ENCODE results near the gene AP1S3. TPM values are rescaled to one million over a fixed set of nuclear protein-coding genes. Genes with fewer than 3 reads are reported as not detected.

AP1S3 gene
- total RNA-seq, 2 experiments from 2014 or later, result 8.8 to 10.1 TPM

DNA sequence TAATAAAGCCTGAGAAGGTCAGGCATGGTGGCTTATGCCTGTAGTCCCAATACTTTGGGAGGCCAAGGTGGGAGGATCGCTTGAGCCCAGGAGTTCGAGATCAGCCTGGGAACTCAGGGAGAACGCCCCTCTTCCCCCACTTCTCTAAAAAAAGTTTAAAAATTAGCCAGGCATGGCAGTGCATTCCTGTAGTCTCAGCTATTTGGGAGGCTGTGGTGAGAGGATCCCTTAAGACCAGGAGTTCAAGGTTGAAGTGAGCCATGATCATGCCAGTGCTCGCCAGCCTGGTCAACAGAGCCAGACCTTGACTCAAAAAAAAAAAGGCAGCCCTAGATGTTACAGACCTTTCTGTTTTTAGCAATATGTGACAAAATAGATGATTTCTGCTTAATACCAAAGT, 83.4 kb downstream of the AP1S3 start:
- intact Hi-C loops (cut with DNase I, micrococcal nuclease), result no loop called here
- ATAC-seq, result no peak
- H3K27me3 Mint-ChIP-seq, result peaks cover 11% of the 10 kb centered on the region
- no peaks in the 10 kb centered on the region for H3K36me3 Mint-ChIP-seq (ENCODE audit: low read depth)
- DNase-seq, result no peak
- H3K4me1 Mint-ChIP-seq, result no peaks in the 10 kb centered on the region
- H3K4me3 Mint-ChIP-seq, result no peak overlapping the region
- ChIA-PET POLR2A (no interaction called here), CTCF (interaction anchor here (0.6 kb wide), 1 partner anchor 147 kb away, joined by 3 read pairs; no protein-coding TSS in a partner anchor)
- no peak overlapping the region for H3K27ac Mint-ChIP-seq
- H3K9me3 Mint-ChIP-seq (ENCODE audit: low read depth), result no peaks in the 10 kb centered on the region

DNA sequence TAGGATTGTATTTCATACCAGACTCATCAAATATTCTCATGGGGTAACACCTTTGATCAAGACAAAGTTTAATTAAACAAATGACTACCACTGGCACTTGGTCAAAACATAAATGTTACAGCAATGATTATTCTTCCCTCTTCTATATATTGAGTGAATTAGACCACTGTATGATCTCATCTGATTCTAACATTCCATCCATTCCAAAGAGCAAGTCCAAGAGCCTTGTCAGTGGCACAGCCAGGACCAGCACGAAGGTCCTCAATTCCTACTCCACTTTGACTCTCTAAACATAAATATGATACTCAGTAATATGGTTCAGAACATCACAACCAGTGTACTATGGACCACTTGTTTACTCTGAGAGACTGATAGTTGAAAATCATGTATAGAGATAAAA, 86.4 kb downstream of the AP1S3 start:
- no peaks in the 10 kb centered on the region for H3K4me1 Mint-ChIP-seq
- intact Hi-C loops (cut with DNase I, micrococcal nuclease), result no loop called here
- H3K27me3 Mint-ChIP-seq, result peaks cover 11% of the 10 kb centered on the region
- no peak overlapping the region for H3K27ac Mint-ChIP-seq
- POLR2A ChIA-PET, result no interaction called here
- no peaks in the 10 kb centered on the region for H3K9me3 Mint-ChIP-seq (ENCODE audit: low read depth)
- no peak overlapping the region for H3K4me3 Mint-ChIP-seq
- DNase-seq (no peak), ATAC-seq (no peak)
- CTCF ChIA-PET, result no interaction called here
- H3K36me3 Mint-ChIP-seq (ENCODE audit: low read depth), result no peaks in the 10 kb centered on the region

DNA sequence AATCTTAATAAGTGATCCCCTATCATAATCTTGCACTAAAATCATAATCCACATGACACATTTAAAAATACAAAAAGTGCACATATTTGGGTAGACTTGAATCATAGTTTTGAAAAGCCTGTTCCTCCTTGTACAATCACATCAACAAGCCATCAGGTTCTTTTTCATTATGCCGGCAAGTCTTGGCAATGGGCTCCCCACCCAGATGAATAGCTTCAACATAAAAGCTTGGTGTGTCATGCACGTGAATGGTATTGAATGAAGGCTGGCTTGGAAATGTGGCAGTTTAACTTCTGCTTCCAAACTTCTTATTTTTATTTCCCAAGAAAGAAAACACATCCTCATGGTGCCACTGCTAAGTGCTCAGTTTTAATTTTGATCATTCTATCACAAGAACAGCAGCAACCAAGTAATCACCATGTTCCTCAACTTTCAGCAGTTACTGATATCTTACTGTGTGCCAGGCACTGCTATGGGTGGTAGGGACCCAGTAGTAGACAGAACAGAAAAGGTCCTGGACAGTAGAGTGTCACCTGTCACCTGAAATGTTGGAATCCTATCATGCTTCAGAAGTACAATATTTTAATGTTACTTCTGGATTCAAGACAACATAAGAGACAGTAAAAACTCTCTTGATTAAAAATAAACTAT, 89.9 kb downstream of the AP1S3 start:
- peaks cover 14% of the 10 kb centered on the region for H3K27me3 Mint-ChIP-seq
- DNase-seq, result no peak
- no peak for ATAC-seq
- no peak overlapping the region for H3K4me3 Mint-ChIP-seq
- POLR2A ChIA-PET, result no interaction called here
- H3K4me1 Mint-ChIP-seq, result no peaks in the 10 kb centered on the region
- H3K36me3 Mint-ChIP-seq (ENCODE audit: low read depth), result no peaks in the 10 kb centered on the region
- intact Hi-C loops (cut with DNase I, micrococcal nuclease), result no loop called here
- CTCF ChIA-PET, result no interaction called here
- no peaks in the 10 kb centered on the region for H3K9me3 Mint-ChIP-seq (ENCODE audit: low read depth)
- H3K27ac Mint-ChIP-seq, result no peak overlapping the region

DNA sequence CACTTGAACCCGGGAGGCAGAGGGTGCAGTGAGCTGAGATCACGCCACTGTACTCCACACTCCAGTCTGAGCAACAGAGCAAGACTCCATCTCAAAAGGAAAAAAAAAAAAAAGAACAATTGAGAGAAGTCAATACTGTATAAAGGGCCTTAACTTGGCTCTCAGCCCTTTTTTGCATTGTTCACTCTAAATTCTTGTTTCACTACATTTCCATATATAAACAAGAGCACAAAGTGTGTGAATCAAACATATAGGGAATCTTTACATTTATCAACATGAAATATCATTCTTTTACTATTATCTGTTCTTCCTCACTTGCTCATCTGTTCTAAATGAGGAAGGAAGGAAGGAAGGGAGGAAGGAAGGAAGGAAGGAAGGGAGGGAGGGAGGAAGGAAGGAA, 90.8 kb downstream of the AP1S3 start:
- no peaks in the 10 kb centered on the region for H3K36me3 Mint-ChIP-seq (ENCODE audit: low read depth)
- no peaks in the 10 kb centered on the region for H3K4me1 Mint-ChIP-seq
- no peaks in the 10 kb centered on the region for H3K9me3 Mint-ChIP-seq (ENCODE audit: low read depth)
- intact Hi-C loops (cut with DNase I, micrococcal nuclease), result no loop called here
- no peak overlapping the region for H3K27ac Mint-ChIP-seq
- H3K4me3 Mint-ChIP-seq, result no peak overlapping the region
- CTCF ChIA-PET, result no interaction called here
- DNase-seq (no peak), ATAC-seq (no peak)
- peaks cover 14% of the 10 kb centered on the region for H3K27me3 Mint-ChIP-seq
- POLR2A ChIA-PET, result no interaction called here

DNA sequence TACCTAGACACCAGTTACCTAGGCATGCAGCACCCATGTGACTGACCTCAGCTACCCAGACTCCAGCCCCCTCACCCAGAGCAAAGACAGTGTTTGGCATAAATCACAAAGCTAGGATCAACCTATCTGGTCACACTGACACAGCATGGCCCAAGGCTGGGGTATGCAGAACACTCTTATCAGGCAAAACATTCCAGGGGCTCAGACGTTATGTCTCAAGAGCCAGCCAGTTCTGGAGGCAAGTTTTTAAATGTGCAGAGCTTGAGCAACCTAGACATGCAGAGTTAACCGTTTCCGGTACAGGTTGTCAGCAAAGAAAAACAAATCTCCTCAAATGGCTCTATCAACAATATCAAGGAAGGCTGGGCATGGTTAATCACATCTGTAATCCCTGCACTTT, 92.8 kb downstream of the AP1S3 start:
- ATAC-seq, result no peak
- CTCF ChIA-PET, result interaction anchor here (1.2 kb wide), 1 partner anchor 17 kb away, joined by 3 read pairs; no protein-coding TSS in a partner anchor
- H3K4me3 Mint-ChIP-seq, result no peak overlapping the region
- DNase-seq, result no peak
- intact Hi-C loops (cut with DNase I, micrococcal nuclease), result no loop called here
- no peaks in the 10 kb centered on the region for H3K9me3 Mint-ChIP-seq (ENCODE audit: low read depth)
- no peaks in the 10 kb centered on the region for H3K4me1 Mint-ChIP-seq
- H3K27me3 Mint-ChIP-seq, result peaks cover 9% of the 10 kb centered on the region
- H3K36me3 Mint-ChIP-seq (ENCODE audit: low read depth), result no peaks in the 10 kb centered on the region
- POLR2A ChIA-PET, result no interaction called here
- no peak overlapping the region for H3K27ac Mint-ChIP-seq

- CTCF ChIA-PET, result interaction anchor here (0.6 to 2.2 kb wide), 2 partner anchors 13 to 581 kb away, joined by 3 to 8 read pairs; no protein-coding TSS in a partner anchor
Measured at GRCh38 chr2:223740679-223741078, 96.7 kb downstream of the AP1S3 start.

GRCh38 chr2:223737207-223737606, 100.2 kb downstream of the AP1S3 start:
- no peak overlapping the region for H3K27ac Mint-ChIP-seq
- intact Hi-C loops (cut with DNase I, micrococcal nuclease), result no loop called here
- DNase-seq (no peak), ATAC-seq (no peak)
- H3K9me3 Mint-ChIP-seq (ENCODE audit: low read depth), result peaks cover 3% of the 10 kb centered on the region
- no peak overlapping the region for H3K4me3 Mint-ChIP-seq
- no peaks in the 10 kb centered on the region for H3K4me1 Mint-ChIP-seq
- POLR2A ChIA-PET, result no interaction called here
- no peaks in the 10 kb centered on the region for H3K36me3 Mint-ChIP-seq (ENCODE audit: low read depth)
- CTCF ChIA-PET, result interaction anchor here (0.6 to 1.1 kb wide), 3 partner anchors 8 to 454 kb away, joined by 3 to 4 read pairs (median 3); no protein-coding TSS in a partner anchor
- peaks cover 3% of the 10 kb centered on the region for H3K27me3 Mint-ChIP-seq

More at GRCh38 chr2:223740679-223741078, 96.7 kb downstream of the AP1S3 start:
- no peak for ATAC-seq
- DNase-seq, result no peak
- Mint-ChIP-seq H3K4me1 (no peaks in the 10 kb centered on the region), H3K27ac (no peak overlapping the region), H3K9me3 (ENCODE audit: low read depth) (no peaks in the 10 kb centered on the region), H3K27me3 (peaks cover 6% of the 10 kb centered on the region), H3K36me3 (ENCODE audit: low read depth) (no peaks in the 10 kb centered on the region), H3K4me3 (no peak overlapping the region)
- POLR2A ChIA-PET, result no interaction called here
- intact Hi-C loops (cut with DNase I, micrococcal nuclease), result no loop called here

- Mint-ChIP-seq H3K4me1 (no peaks in the 10 kb centered on the region), H3K4me3 (no peak overlapping the region), H3K27ac (no peak overlapping the region), H3K27me3 (peaks cover 3% of the 10 kb centered on the region), H3K9me3 (ENCODE audit: low read depth) (peaks cover 3% of the 10 kb centered on the region), H3K36me3 (ENCODE audit: low read depth) (no peaks in the 10 kb centered on the region)
- no peak for ATAC-seq
- DNase-seq, result no peak
- intact Hi-C loops (cut with DNase I, micrococcal nuclease), result no loop called here
- ChIA-PET CTCF (no interaction called here), POLR2A (no interaction called here)
Measured at GRCh38 chr2:223736488-223736887, 100.9 kb downstream of the AP1S3 start.

DNA sequence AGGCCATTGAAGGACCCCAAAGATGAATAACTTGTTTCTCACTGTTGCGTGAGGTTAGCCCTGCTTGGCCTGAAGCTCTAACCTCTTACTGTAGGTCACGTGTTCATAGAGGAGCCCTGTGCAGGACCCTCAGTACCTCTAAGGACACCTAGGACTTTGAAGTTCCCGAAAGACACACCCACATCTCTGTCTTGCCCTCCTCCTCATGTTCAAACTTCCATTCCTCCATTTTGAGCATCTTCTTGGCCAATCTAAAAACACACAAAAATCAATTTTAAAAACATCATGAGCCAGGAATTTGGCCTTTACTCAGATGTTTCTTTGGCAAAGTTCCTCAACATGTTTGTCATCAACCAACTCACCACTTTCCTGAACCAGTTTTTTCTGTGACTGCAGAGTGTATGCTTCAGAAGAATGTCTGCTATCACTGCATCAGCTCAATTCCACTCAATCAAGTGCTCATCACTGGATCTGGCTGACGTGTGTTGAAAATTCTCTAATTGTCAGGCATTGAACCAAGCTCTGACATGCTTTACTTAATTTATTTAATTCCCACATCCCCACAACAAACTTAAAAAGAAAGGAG, 101.6 kb downstream of the AP1S3 start:
- ChIA-PET CTCF (no interaction called here), POLR2A (no interaction called here)
- H3K9me3 Mint-ChIP-seq (ENCODE audit: low read depth), result peaks cover 3% of the 10 kb centered on the region
- no peak for DNase-seq
- intact Hi-C loops (cut with DNase I, micrococcal nuclease), result no loop called here
- no peaks in the 10 kb centered on the region for H3K36me3 Mint-ChIP-seq (ENCODE audit: low read depth)
- peaks cover 3% of the 10 kb centered on the region for H3K27me3 Mint-ChIP-seq
- H3K4me1 Mint-ChIP-seq, result no peaks in the 10 kb centered on the region
- H3K27ac Mint-ChIP-seq, result no peak overlapping the region
- no peak overlapping the region for H3K4me3 Mint-ChIP-seq
- no peak for ATAC-seq

DNA sequence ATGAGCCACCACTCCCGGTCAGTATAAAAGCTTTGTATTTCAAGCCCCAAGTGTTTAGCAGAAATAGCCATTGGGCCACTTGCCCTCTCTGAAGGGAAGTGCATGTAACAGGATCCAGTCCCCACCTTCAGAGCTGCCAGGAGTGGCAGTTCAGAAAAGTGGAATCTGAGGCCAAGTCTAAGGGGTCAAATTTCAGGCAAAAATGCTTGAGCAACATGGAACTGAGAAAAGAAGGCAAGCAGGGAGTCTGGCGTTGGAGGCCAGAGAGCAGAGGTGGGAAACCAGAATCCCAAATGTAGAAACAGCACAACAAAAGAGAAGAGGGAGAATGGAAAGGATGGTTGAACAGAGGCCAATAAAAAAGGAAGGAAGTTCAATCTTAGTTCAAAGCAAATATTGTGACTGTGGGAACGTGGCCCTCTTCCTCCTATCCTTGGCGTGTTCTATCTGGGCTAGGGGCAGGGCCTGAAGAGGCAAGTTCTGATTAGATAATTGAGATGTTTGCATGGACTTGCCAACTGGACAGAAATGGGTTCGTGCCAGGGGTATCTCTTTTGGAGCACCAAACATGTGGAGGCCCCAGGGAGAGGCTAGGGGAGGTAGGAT, 102.2 kb downstream of the AP1S3 start:
- intact Hi-C loops (cut with DNase I, micrococcal nuclease), result no loop called here
- POLR2A ChIA-PET, result no interaction called here
- peaks cover 3% of the 10 kb centered on the region for H3K27me3 Mint-ChIP-seq
- H3K36me3 Mint-ChIP-seq (ENCODE audit: low read depth), result no peaks in the 10 kb centered on the region
- H3K27ac Mint-ChIP-seq, result no peak overlapping the region
- ATAC-seq (no peak), DNase-seq (no peak)
- CTCF ChIA-PET, result no interaction called here
- no peaks in the 10 kb centered on the region for H3K4me1 Mint-ChIP-seq
- H3K9me3 Mint-ChIP-seq (ENCODE audit: low read depth), result peaks cover 3% of the 10 kb centered on the region
- H3K4me3 Mint-ChIP-seq, result no peak overlapping the region

DNA sequence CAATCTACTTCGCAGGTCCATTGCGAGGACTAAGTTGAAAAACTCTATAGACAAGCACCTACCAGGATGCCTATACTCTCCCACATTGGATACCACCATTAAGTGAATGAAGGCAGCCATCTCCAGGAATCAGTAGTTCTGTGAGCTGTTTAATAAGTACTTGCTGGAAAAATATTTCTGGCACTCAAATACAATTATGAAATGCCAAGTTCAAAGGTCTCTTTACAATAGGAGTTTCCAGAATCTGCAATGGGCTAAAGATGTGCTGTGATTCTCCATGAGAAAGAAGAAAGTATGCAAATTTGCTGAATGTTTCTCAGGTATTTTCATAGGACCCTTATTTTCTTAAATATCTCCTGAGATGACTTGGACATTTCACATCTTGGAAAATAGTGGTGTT, 103.0 kb downstream of the AP1S3 start:
- no peaks in the 10 kb centered on the region for H3K4me1 Mint-ChIP-seq
- no peak overlapping the region for H3K4me3 Mint-ChIP-seq
- DNase-seq, result no peak
- H3K36me3 Mint-ChIP-seq (ENCODE audit: low read depth), result no peaks in the 10 kb centered on the region
- no peak for ATAC-seq
- H3K9me3 Mint-ChIP-seq (ENCODE audit: low read depth), result peaks cover 3% of the 10 kb centered on the region
- H3K27ac Mint-ChIP-seq, result no peak overlapping the region
- POLR2A ChIA-PET, result no interaction called here
- intact Hi-C loops (cut with DNase I, micrococcal nuclease), result no loop called here
- CTCF ChIA-PET, result no interaction called here
- H3K27me3 Mint-ChIP-seq, result no peaks in the 10 kb centered on the region

GRCh38 chr2:223732346-223732745, 105.0 kb downstream of the AP1S3 start:
- Mint-ChIP-seq H3K9me3 (ENCODE audit: low read depth) (peaks cover 3% of the 10 kb centered on the region), H3K27me3 (no peaks in the 10 kb centered on the region), H3K36me3 (ENCODE audit: low read depth) (no peaks in the 10 kb centered on the region), H3K4me3 (no peak overlapping the region), H3K4me1 (no peaks in the 10 kb centered on the region), H3K27ac (no peak overlapping the region)
- no peak for ATAC-seq
- ChIA-PET POLR2A (no interaction called here), CTCF (no interaction called here)
- DNase-seq, result no peak
- intact Hi-C loops (cut with DNase I, micrococcal nuclease), result no loop called here

Data from activated CD4-positive, alpha-beta T cell treated with anti-CD3 and anti-CD28 coated beads for 36 hours (primary cell).